AG09319 (cell line): ENCODE data around the gene PARD3B.

ENCODE experiments used
- DNase-seq: peaks from one replicate; pipeline ENCODE4 v3.0.0-alpha.2; 2010; ENCODE audit warnings: low read depth; ENCODE audit errors: extremely low read depth
- TF ChIP-seq, protein P1 (sequence below): IDR thresholded peaks from 2 replicates; pipeline ENCODE4 v1.5.1; 2011; ENCODE audit warnings: low read depth, mild to moderate bottlenecking, inconsistent platforms, low read length, moderate library complexity

Gene PARD3B

DNA sequence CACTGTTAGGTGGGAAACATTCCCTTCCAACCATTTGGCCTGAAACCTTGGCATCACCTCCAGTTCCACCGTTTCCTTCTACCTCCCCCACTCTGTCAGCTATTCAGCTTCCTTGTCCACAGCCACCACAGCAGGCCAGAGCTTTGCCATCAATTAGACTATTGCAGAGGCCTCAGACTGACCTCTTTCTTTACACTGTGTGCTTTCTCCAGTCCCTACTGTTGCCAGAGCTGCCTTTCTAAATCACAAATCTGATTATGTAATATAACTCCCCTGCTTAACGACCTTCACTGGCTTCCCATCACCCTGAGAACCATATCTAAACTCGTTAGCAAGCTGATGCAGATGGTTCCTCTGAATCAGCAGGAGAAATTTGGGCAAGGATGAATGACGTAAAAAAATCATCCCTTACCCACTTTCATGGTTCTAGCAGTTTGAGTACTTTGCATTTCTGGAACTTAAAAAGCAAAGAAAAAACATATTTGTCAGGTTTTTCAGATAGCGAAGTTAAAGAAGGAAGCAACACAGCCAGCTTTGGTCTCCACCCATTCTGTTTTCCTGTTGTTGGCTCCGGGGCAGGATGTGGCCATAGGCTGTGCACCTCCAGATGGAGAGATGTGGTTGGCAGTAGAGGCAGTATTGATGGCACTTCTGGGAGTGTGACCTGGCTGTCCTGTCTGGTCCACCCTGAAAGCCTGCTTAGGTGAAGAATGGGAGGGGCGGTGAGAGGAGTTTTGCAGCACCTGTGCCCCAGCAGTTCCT lies 422.1 kb downstream of the PARD3B start:
- no peak for DNase-seq
- TF ChIP-seq, protein P1, sequence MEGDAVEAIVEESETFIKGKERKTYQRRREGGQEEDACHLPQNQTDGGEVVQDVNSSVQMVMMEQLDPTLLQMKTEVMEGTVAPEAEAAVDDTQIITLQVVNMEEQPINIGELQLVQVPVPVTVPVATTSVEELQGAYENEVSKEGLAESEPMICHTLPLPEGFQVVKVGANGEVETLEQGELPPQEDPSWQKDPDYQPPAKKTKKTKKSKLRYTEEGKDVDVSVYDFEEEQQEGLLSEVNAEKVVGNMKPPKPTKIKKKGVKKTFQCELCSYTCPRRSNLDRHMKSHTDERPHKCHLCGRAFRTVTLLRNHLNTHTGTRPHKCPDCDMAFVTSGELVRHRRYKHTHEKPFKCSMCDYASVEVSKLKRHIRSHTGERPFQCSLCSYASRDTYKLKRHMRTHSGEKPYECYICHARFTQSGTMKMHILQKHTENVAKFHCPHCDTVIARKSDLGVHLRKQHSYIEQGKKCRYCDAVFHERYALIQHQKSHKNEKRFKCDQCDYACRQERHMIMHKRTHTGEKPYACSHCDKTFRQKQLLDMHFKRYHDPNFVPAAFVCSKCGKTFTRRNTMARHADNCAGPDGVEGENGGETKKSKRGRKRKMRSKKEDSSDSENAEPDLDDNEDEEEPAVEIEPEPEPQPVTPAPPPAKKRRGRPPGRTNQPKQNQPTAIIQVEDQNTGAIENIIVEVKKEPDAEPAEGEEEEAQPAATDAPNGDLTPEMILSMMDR, result no peak

DNA sequence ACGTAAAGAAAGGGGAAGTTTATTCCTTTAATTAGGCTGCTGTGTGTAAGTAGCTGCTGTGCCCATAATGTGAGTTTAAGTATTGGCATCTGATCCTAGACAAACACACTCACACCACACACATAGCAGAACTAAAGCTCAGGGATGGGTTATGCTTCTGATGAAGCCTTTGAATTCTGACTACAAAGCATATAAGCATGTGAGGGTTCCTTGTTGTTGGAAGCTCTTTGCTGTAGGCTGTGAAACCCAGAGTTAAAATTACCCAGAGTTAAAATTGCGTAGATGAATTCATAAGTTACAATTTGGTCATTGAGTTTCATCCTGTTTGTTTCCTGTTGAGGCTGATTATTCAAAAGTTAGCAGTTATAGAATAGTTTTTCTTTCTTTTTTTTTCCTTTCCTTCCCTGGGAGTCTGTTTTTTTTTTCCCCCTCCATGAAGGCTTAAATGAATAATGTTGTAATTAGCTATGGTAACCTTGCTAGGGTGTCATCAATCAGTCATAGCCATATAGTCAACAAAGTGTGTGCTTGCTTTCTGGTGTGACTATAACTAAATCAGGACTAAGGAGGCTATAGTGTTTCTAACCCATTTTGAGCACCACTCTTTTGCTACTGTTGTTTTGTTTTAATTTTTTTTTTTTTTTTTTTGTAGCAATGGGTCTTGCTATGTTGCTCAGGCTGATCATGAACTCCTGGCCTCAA lies 426.1 kb downstream of the PARD3B start:
- no peak for DNase-seq
- TF ChIP-seq, protein P1, result no peak

DNA sequence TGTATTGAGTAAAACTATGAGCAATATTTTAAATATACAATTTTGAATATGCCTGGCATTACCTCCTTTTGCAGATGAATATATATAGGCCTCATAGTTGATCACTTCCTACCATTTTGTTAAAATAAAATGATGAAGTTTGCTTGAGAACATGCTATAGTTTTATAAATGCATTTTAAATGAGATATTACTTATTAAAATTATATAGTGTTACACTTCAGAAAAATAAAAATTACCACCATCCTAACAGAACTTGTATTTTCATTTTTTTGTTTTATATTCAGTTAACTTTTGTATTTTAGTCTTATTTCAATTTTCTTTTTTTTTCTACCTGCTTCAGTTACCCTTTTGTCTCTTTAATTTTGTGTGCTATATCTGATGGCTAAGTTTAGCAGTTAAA lies 426.9 kb downstream of the PARD3B start:
- DNase-seq, result no peak
- TF ChIP-seq, protein P1, result no peak

DNA sequence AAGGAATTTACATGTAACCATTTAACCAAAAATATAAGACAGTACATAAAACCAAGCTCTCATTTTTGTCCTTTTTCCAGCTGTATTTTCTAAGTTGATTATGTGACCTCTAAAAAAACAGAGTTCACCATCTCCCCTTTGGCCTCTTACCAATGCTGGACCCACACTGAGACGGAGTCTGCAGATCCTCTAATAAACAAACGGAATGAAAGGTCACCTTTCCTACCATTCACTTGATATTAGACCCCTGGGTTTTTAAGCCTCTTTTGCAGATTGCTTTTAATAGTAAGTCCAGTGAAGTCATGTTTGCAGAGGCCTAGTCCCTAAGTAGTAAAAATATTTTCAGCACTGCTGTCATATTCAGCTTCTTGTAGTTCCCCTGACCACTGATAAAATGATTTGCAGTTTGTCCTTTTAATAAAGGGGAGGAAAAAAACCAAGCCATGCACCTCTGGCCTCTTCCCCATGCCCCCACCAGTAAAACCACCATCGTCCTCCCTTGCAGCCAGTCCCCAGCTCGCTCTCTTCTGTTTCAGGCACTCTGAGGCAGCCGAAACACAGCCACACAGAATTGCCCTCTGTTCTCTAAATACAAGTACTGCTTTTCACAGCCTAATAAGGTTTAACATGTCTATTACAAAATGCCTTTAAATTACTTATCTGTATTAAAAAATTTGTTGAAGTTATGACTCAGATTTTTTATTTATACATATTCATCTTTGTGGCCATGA lies 427.5 kb downstream of the PARD3B start:
- no peak for DNase-seq
- TF ChIP-seq, protein P1, result no peak

DNA sequence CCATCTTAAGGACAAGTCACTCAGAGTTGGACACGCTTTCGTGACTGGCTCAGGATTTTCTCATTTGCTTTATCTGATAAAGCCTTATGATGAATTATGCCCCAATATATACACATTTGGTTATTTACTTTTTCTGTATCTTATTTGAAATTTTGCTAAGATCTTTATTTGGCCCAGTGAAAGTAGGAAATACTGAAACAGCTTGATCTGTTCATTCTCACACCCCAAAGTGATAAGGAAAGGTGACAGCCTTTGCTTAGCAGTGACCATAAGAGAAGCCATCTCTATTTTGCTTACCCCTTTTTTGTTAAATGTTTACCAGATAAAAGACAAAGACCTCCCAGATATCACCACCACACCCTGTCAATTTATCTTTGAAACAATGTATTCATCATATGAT lies 428.3 kb downstream of the PARD3B start:
- DNase-seq, result no peak
- TF ChIP-seq, protein P1, result no peak

DNA sequence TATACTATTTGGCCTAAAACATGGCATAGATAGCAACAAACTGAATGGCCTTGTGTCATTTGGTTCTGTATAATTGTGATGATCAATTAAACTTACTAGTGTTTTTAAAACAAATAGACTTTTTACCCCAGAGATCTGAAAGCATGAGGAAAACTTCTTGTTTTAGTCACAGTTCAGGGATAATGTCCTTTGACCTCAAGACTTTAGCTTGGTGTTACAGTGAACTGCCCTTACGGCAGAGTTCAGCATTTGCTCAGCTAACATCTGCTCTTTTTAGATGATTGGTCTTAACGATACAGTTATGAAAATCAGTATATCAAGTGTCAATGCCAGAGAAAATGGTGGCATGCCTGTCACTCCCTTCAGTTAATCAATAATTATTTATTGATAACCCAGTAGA lies 429.2 kb downstream of the PARD3B start:
- no peak for DNase-seq
- TF ChIP-seq, protein P1, result no peak

DNA sequence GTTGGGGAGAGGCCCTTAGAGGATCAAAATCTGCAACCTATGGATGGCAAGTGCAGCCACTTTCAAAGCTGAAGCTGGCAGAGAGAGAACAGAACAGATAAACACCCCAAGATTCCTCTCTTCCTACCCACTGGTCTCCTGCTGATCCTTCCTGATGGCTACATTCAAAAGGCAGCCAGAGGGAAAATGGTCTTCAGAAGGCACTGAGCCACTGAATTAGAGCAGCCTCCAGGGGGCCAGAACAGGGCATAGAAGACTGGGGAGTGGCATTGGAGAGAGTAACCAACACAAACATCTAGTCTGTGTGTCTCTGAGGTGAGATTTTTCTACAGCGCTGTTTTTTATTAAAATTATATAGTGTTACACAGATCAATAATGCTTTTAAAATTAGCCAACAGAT lies 432.6 kb downstream of the PARD3B start:
- no peak for DNase-seq
- TF ChIP-seq, protein P1, result no peak
